NCI-H1048 (cell line): ENCODE measurements around the gene C1QB.

ENCODE experiments used
- DNase-seq: peaks from one replicate; lab custom pipeline; 2025; lab: John Stamatoyannopoulos, UW

Gene C1QB, protein sequence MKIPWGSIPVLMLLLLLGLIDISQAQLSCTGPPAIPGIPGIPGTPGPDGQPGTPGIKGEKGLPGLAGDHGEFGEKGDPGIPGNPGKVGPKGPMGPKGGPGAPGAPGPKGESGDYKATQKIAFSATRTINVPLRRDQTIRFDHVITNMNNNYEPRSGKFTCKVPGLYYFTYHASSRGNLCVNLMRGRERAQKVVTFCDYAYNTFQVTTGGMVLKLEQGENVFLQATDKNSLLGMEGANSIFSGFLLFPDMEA

DNA sequence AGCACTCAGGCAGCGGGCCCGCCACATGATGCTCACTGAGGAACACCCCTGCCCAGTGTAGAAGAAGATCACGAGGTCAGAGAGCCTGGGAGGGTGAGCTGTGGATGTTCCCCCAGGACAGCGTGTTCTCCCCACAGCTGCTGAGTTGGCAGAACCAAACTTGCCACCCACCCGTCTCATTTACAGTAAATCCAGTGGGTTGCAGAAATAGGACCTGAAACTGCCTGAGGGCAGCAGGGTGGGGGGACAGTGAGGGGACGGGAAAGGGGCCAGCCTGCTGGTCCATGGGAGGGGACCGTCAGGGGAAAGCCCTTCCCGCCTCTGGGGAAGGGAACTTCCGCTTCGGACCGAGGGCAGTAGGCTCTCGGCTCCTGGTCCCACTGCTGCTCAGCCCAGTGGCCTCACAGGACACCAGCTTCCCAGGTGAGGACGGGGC lies at the start of gene C1QB:
TSS of gene C1QB (plus strand) at position 356 of the 436 bp plus-strand sequence. CDS start 6,227 bp downstream, outside the sequence.
- DNase-seq = no peak

DNA sequence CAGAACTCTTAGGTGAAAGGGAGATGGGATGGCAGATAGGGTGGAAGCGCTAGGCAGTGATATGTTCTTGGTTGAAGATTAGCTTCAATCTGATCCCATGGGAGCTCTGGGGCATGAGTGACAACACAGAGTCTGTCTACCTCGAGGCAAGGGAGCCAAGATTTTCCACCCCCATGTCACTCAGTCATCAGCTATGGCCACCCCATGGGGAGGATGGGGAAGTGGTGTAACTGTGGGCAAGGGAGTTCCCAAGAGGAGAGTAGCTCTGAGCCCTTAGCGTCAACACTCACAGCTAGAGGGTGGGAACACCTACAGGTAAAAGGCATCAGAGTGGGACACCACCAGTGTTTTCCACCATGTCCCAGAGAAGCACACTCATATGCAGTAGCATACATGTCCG lies 46.9 kb upstream of the C1QB start:
- DNase-seq = no peak

DNA sequence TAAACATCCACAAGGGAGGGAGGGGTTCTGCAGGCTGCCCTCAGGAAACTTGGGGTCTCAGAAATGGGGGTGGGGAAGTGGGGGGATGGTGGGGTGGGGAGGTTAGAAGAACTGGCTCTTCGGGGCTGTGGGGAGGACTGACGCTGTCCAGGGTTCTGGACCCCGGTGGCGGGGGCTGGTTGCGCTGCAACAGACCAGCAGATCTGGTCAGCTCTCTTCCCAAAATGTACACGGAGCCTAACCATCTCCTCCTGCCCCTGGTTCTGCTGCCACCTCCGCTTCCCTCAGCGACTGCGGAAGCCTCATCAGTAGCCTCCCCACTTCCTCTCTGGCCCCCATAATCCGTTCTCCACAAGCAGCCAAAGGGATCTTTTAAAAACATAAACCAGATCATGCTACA lies 45.9 kb upstream of the C1QB start:
- no peak for DNase-seq

DNA sequence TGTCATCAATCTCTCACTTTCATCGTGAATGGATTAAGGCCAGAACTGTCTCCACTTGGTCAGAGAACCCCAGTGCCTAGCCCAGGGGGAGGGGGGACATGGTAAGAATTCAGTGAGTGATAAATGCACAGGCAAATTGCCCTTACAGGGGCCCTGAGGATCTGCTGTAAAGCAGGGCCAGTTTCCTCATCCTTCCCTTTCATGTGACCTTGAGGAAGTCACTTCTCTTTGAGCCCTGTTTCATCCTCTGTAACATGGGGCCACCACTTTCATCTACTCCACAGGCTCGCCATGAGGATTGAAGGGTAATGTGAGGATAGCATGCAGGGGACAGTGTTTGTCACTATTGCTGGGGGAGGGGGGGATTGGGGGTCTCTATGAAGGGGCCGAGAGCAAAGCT lies 44.7 kb upstream of the C1QB start:
- DNase-seq = no peak

DNA sequence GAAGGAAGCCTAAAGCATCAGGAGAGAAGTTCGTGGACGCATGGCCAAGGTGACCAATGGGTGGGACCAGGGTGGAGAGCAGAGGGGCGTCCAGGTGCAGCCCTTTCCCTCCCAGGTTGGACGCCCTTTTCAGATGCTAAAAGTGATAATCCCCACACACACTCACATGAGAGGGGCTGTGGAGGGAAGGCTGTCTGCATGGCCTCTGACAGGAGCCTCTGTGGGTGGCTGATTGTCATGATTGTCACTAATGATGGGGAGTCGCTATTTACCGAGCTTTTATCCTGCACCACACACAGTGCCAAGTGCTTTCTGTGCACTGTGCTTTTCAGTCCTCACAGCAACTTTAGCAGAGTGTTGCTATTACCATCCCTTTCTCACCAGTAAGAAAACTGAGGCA lies 43.7 kb upstream of the C1QB start:
- no peak for DNase-seq

DNA sequence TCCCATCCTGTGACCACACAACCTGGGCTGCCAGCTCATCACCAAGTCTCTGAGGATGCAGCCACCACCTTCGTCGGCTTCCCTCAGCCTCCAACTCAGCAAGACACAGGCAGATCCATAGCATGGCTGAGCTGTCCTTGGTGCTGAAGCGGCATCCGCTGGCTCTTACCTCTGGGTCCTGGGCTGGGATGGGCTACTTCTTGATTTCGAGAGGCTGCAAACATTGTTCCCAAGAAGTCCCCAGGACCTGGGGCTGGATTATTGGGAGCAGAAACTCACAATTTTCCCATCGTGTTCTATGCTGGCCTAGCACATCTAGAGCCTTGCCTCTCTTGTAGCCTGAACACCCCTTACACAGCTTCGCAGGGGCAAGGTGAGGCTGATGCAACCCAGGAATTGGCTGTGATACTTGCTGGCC lies 41.5 kb upstream of the C1QB start:
- DNase-seq = no peak

DNA sequence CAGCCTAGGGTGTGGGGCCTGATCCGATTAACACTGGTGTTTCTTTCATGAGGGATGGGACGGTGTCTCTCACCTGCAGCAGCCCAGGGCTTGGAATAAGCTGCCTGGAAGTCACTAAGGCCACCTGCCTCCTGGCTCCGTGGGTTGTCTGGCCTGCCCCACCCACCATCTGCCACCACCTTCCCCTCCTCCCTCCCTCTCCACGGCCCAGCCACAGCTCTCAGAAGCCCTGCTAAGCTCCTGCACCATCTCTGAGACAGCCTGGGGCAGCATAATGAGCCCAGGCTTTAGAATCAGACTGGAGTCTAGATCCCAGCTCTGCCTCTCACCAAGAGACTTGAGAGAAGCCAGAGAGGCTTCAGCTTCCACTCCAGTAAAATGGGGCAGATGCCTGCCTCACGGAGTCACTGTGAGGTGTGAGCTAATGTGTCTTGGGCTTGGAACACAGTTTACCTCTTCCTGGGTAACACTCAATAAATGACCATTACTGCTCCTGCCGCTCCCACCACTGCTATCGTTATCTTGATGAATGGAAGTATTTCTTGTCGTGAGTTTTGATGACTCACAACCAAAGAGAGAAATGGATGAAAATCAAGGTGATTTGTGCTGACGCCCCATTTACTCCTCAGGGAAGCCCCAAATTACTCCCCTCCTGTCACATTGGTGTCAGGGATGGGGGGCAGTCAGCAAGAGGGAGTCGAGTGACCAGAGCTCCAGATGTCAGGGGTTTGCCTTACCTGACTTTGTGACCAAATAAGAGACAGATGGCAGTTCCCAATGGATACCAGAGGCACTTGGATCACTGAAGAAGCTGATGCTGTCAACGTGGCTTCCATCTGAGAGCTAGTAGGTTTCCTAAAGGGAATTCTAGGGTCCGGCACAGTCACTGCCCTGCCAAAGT lies 40.1 kb upstream of the C1QB start:
- no peak for DNase-seq

DNA sequence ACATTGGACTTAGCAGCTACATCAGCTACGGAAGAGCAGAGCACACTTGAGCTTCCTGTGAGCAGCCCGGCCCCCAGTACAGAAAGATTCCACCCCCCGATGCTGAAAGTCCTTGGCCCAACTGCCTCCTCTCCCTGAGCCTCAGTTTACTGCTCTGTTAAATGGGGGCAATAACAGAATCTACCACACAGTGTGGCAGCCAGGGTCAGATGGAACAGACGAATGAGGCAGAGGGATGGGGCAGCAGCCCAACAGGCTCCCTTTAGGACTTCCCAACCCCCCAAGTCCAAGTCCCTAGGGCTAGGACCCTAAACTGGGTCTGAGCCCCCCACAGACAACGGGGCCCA lies 39.5 kb upstream of the C1QB start:
- no peak for DNase-seq

DNA sequence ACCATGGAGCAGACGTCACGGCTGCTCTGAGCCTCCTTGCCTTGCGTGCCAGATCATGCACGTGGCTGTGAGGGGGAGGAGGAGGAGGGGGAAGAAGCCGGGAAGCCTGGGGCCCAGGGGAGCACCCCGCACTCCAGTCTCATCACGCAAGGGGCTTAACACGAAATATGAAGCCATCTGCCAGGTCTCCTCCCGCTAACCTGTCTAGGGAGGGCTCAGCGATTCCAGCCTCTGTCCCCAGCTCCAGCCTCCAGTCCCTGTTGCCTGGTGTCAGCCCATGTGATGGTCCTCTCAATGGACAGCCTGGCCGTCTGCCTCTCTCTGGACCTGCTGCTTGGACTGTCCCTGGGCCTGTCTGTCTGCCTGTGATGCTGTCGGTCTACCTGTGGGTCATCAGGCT lies 39.1 kb upstream of the C1QB start:
- no peak for DNase-seq

DNA sequence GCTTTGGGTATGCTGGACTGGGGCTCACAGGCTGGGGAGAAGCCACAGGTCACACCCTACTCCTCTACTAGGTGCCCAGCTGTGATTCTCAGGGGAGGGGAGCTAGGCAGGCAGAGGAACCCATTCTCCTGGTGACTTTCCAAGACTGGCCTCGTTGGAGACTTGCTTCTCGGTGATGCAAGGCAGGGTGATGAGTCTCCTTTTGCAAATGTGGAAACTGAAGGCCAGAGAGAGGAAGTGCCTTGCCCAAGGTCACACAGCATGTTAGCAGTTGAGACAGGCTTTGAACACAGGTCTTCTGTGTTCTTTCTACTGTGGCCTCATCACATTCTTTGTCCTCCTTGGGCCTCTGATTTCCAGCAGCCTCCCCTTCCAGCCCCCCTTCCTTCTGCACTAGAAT lies 37.1 kb upstream of the C1QB start:
- DNase-seq = no peak

DNA sequence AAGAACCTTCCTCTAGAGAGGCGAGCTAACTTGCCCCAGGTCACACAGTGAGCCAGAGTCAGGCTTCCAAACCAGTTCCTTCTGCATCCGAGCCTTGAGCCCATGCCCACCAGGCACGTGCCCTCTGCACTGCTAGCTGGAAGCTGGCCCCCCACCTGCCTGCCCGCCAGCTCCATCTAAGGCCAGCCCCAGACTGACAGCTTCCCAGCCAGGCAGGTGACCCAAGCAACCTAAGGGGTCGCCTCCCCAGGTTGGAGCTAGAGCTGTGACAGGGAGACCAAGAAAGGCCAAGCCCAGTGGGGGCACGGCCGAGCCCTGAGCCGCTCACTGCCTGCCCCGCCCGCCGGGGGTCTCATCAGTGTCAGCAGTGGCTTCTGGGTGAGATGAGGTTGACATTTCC lies 36.5 kb upstream of the C1QB start:
- no peak for DNase-seq

DNA sequence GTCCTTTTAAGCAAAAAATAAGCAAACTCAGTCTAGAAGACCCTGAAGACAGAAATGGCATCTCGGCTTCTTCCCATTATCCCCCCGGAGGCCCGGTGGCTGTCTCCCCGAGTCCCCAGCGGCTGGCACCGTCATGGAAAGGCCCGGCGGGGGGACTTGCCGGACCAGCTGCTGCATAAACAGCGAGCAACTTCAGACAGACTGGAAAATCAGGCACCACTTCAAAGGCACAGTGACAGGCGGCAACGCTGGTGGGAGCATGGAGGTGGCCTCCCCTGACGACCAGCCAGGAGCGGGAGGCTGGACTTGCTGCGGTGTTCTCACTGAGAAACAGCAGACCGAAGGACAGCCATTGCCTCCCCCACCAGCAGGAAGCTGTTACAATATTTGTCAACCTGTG lies 35.0 kb upstream of the C1QB start:
- DNase-seq = no peak

DNA sequence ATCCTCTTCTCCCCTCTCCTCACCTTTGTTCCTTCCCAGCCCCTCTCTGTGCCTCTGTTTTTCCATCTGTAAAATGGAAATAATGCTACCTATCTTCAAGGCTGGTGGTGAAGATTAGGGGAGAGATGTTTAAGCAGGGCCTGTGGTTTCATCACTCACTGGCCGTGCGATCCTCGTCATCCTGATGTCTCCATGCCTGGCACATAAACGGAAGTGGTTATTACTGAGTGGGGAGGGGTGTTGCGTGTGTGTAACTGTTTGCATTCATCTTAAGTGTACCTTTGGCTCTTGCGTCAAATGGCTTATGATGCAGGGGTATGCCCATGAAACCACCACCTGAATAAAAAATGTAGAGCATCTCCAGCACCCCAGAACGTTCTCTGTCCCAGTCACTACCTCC lies 33.8 kb upstream of the C1QB start:
- DNase-seq = no peak

DNA sequence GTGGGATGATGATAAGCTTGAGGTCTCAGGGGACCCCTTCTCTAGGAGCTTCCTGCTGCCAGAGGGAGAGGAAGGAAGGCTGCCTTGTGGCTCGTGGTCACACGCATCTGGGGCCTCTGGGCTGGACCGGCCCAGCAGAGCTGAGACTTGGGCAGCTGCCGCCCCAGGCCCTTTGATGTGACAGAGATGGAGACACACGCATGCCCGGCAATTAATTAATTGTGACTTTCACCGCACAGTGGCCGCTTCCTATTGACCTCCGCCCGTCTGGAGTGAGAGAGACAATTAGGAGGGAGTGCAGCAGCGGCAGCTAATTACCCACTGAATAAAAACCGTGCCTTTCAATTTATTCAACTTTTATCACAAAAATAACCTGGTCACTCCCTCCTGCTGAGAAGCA lies 33.2 kb upstream of the C1QB start:
- no peak for DNase-seq

DNA sequence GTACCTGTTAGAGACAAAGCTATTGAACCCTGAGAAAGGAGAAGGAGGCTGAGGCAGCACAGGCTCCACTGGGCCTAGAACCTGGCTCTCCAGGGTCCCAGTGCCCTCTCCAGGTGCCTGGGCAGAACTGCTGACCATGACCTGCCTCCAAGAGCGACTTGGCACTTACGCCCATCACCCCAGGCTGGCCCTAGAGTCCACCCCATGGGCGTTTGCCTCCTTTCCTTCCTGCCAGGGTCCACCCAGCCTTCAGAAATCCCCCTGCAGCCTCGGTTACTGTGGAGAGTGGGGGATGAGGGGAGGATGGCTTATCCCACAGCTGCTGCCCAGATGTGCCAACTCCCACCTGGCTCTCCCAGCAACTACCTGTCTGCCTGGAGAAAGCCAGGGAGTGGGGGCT lies 31.3 kb upstream of the C1QB start:
- no peak for DNase-seq

DNA sequence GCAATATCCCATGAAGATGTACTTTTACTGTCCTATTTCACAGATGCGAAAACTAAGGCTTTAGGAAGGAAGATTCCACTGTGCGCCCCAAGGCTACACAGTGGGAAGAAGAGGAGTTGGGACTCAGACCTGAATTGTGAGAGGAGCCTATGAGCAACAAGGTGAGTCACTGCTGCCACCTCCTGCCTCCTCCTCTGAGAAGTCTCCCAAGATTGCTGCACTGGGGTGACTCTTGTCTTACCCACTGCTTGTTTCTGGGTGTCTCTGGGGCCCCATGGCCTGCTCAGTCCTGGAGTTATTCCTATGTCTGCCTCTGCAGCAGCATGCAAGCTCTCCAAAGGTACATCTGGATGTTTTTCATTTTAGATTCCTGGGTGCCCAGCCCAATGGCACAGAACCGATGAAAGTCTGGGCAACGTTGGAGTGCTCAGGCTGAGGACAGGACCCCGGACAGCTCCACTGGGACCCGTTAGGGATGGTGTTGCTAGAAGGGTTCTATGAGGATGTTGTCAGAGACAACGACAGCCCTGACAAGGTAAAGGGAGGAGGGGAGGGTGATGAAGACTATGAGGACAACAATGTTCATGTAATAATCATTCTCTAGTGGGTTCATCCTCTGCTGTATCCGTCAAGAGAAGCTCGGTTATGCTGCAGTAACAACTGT lies 27.6 kb upstream of the C1QB start:
- no peak for DNase-seq

DNA sequence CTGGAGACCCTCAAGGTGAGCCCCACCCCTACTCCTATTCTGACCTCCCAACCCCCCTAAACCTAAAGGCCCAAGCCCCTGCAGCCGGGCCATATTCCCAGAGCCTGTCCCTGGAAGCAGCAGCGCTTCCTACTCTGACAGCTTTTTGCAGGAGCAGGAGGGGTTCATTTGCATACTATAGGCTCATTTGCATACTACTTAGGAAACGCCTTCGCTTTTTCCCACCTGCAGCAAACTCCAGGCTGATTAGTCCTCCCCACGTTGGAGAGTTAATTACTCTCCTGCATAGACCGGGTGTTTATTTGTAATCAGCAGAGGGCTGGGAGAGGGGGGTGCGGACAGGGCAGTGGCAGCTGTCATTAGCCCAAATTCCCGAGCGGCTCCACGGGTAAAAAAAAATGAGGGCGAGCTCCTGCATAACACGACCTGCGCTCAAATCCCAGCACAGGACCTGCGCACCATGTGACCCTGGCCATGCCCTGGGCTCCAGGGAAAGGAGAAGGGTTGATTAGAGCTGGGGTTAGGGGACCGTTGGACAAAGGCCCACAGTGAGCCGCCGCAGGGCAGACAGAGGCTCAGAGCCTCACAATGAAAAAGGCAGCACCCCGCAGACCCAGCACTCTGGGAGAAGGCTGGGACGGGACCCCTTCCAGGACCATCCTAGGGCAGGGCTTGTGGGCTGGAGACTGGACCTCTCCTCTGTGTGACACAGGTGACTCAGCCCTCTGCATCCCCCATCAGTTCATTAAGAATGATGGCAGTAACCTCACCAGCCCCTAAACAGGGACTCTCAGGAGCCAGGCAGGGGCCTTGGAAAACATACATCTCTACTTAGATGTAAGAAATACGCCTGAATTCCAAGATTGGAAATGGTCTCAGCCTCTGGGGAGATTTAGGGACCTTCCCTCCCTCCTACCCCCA lies 26.5 kb upstream of the C1QB start:
- no peak for DNase-seq

DNA sequence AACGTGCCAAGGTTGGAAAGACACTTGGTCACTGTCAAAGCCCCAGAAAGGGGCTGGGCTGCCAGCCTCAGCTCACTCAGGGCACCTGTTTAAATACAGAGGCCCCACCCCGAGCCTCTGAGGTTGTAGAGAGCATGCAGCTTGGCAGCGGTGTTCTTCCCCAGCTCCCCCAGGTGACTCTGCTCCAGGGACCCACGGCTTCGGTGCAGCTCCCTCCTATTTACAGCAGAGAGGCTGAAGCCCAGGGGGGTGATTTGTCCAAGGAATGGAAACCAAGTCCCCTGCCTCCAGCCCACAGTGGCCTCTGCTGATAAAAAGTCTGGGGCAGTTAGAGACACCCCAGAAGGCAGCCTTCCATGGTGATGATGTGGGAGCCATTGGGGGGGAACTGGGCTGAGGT lies 25.7 kb upstream of the C1QB start:
- no peak for DNase-seq

DNA sequence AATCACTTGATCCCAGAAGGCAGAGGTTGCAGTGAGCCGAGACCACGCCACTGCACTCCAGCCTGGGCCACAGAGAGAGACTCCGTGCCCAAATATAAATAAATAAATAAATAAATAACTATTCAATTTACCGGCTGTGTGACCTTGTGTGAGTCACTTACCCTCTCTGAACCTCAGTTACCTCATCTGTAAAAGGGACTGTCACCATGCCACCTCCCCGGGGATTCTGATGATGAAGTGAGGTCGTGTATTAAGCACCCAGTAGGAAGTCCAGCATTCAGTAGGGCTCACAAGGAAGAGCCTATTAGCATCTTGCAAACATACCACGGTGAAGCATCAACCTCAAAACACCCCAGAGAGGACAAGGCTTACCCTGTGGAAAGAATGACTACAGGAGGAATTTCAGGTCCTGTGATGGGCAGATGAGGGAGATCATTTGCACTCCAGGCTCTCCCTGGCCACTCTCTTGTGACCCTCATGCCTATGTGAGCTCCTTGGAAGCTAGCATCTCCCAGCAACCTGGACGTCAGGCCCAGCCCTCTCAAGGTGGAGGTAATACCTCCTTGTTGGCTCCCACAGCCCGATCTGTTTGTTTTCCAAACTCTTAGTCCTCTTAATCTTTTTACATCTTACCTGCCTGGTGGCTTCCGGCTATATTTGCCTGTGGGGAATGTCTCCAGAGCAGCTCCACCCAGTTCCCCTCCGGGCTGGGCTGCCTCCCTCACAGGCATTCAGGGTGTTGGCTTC lies 24.2 kb upstream of the C1QB start:
- DNase-seq = no peak

DNA sequence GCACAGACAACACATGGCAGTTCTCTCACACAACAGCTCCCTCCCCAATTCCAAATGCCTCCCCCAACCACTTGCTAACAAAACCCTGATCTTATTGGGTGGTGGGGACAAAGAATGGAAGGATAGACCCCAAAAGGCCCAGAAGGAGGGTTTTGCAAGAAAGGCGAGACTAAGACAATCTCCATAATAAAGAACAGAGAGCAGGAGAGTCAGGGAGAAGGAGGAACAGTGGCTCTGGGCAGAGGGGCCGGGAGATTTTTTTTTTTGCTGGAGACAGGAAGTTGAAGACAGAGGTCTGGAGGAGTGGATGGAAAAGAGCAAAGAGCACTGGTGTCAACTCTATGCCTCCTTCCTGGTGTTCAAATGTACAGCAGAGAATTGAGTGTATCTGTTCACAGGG lies 23.1 kb upstream of the C1QB start:
- no peak for DNase-seq
